Brain microvascular endothelial cell (primary cell): ENCODE data around the gene SMAD6.

Experiments
- DNase-seq: peaks from one replicate; pipeline ENCODE4 v3.0.0-alpha.2; 2020
- H3K27ac ChIP-seq: fragments of 250-450 bp; sonication (Bioruptor Pico); 2 replicates; pipeline ENCODE4 v1.5.1; 2020; ENCODE audit warnings: mild to moderate bottlenecking, moderate library complexity
- H3K27me3 ChIP-seq: fragments of 250-450 bp; sonication (Bioruptor Pico); replicated peaks from 2 replicates; pipeline ENCODE4 v1.5.1; 2020; ENCODE audit warnings: mild to moderate bottlenecking
- H3K36me3 ChIP-seq: fragments of 250-450 bp; sonication (Bioruptor Pico); replicated peaks from 2 replicates; pipeline ENCODE4 v1.5.1; 2020; ENCODE audit warnings: mild to moderate bottlenecking
- H3K4me3 ChIP-seq: 2 replicates; pipeline ENCODE4 v1.5.1; 2011; ENCODE audit warnings: low read depth, mild to moderate bottlenecking, control low read depth, low read length, moderate library complexity
- in situ Hi-C: cut with HindIII; loops from 2 replicates; pipeline ENCODE4 v1.10.0; 2017; ENCODE audit warnings: low sequenced_read_pairs, low pct_ligation_motif_present
- TF ChIP-seq, protein P1 (sequence below): IDR thresholded peaks from 2 replicates; pipeline ENCODE4 v1.5.1; 2011; ENCODE audit warnings: low read depth, mild to moderate bottlenecking, moderate library complexity, low read length, control low read depth, inconsistent platforms; ENCODE audit errors: missing control alignments

SMAD6 gene

DNA sequence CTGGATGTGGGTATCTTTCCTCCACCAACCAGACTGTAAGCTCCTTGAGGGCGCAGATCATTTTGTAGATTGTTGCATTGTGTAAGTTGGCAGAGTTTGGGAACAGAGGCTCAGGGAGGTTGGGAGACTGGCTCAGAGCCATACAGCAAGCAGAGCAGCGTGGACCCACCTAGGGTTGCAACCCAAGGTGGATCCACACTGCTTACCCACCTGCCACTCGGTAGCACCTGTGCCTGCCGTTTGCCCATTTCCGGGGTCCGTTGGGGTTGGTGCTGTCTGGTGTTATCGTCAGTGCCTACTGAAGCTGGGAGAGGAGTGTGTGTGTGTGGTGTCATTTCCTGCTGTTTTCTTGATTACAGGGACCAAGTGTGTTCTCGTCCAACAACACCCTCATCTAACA is 19.0 kb downstream of the SMAD6 start:
- no peak overlapping the region for H3K4me3 ChIP-seq
- H3K27me3 ChIP-seq = no peaks in the 10 kb centered on the region
- in situ Hi-C loops = no loop called here
- TF ChIP-seq, protein P1, sequence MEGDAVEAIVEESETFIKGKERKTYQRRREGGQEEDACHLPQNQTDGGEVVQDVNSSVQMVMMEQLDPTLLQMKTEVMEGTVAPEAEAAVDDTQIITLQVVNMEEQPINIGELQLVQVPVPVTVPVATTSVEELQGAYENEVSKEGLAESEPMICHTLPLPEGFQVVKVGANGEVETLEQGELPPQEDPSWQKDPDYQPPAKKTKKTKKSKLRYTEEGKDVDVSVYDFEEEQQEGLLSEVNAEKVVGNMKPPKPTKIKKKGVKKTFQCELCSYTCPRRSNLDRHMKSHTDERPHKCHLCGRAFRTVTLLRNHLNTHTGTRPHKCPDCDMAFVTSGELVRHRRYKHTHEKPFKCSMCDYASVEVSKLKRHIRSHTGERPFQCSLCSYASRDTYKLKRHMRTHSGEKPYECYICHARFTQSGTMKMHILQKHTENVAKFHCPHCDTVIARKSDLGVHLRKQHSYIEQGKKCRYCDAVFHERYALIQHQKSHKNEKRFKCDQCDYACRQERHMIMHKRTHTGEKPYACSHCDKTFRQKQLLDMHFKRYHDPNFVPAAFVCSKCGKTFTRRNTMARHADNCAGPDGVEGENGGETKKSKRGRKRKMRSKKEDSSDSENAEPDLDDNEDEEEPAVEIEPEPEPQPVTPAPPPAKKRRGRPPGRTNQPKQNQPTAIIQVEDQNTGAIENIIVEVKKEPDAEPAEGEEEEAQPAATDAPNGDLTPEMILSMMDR = no peak
- no peak for DNase-seq
- peaks cover 5% of the 10 kb centered on the region for H3K36me3 ChIP-seq
- no peak overlapping the region for H3K27ac ChIP-seq

GRCh38 chr15:66721501-66721937 is 19.5 kb downstream of the SMAD6 start:
- peaks cover 5% of the 10 kb centered on the region for H3K36me3 ChIP-seq
- TF ChIP-seq, protein P1 = no peak
- in situ Hi-C loops = no loop called here
- no peak overlapping the region for H3K27ac ChIP-seq
- no peaks in the 10 kb centered on the region for H3K27me3 ChIP-seq
- H3K4me3 ChIP-seq = no peak overlapping the region
- DNase-seq = peak; percentile 28

- TF ChIP-seq, protein P1 = no peak
- DNase-seq = no peak
- peaks cover 3% of the 10 kb centered on the region for H3K36me3 ChIP-seq
- no peaks in the 10 kb centered on the region for H3K27me3 ChIP-seq
- H3K27ac ChIP-seq = no peak overlapping the region
- H3K4me3 ChIP-seq = no peak overlapping the region
- in situ Hi-C loops = no loop called here
Observed at GRCh38 chr15:66721954-66722353, 19.9 kb downstream of the SMAD6 start.

DNA sequence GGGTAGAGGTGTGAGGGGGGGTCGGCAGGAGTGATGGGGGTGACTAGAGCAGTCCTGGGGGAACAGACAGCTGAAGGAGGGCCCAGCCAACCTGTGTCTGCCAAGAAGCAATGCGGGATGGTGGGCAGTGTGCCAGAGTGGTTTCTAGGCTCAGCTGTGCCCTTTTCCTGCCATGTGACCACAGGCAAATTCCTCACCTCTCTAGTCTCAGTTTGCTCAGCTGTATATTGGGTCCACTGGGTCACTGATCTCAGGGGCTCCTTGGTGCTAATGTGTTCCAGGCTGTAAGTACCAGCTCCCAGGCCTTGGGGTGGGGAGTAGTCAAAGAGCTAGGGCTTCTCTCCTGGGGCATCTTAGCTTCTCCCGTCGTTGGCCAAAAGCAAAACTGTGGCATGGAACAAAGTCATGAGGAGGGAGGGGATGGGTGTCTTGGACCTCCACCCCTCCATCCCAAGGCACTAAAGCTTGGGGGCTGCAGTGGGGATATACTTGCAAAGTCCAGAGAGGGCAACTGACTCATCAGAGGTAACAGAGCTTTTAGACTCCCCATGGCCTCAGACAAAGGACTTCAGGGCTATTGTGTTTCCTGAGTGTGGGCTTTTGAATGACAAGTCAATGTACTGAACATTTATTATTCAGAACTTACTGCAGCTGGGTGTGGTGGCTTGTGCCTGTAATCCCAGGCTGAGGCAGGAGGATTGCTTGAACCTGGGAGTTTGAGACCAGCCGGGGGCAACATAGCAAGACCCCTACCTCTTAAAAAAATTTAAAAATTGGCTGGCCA is 20.9 kb downstream of the SMAD6 start:
- Histone ChIP-seq H3K36me3 (no peaks in the 10 kb centered on the region), H3K4me3 (no peak overlapping the region), H3K27ac (no peak overlapping the region), H3K27me3 (no peaks in the 10 kb centered on the region)
- DNase-seq = no peak
- in situ Hi-C loops = no loop called here
- TF ChIP-seq, protein P1 = no peak

DNA sequence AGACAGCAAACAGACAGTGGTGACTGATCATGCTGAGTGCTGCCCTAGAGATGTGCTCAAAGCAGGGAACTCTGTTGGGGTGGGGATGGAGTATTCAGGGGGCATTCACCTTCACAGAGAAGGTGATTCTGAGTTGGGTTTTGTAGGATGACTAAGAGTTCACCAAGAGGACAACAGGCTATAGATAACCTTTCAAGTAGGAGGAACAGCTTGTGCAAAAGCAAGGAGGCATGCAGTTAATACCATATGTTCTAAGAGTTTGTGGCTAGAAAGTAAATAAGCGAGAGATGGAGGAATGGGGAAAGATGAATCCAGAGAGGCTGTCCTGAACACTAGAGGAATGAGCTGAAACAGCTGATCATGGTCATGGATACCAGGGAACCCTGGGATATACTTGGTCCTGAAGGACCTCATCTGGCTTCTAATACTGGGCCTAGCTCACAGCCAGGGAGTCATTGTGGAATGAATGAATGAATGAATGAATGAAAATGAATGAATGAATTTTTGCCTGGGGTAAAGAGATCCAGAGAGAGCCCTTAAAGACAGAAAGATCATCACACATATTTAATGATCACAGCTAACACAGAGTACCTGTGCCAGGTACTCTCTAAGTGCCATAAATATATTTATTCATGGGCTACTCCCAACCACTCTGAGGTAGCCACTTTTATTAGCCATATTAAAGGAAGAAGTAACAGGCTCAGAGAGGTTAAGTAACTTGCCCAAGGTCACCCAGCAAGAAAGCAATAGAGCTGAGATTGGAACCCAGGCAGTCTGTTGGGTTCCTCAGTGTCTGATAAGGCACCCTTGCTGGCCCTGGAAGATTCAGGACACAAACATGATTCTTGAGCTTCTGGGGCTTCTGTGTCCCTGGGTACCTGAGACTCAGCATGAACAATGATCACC is 22.0 kb downstream of the SMAD6 start:
- peak; percentile 25 for DNase-seq
- Histone ChIP-seq H3K36me3 (no peaks in the 10 kb centered on the region), H3K4me3 (no peak overlapping the region), H3K27me3 (no peaks in the 10 kb centered on the region), H3K27ac (no peak overlapping the region)
- TF ChIP-seq, protein P1 = no peak
- in situ Hi-C loops = no loop called here
